Measurements from ENCODE around the gene ZNF730. TPM values are rescaled to one million over a fixed set of nuclear protein-coding genes. Genes with fewer than 3 reads are reported as not detected.

ZNF730 gene
- total RNA-seq, 1 experiment from 2014 or later: not detected

- no peak for DNase-seq
- no peaks in the 10 kb centered on the region for H3K4me1 Mint-ChIP-seq (ENCODE audit: low read depth, unreplicated experiment)
- CTCF ChIA-PET: no interaction called here
- H3K27ac Mint-ChIP-seq (ENCODE audit: unreplicated experiment): no peak overlapping the region
- no peak overlapping the region for H3K4me3 Mint-ChIP-seq (ENCODE audit: low read depth, unreplicated experiment)
- no peaks in the 10 kb centered on the region for H3K27me3 Mint-ChIP-seq (ENCODE audit: unreplicated experiment)
- H3K36me3 Mint-ChIP-seq (ENCODE audit: insufficient read depth, unreplicated experiment): no peaks in the 10 kb centered on the region
- no peak for TF ChIP-seq CTCF (IDR thresholded peaks at IDR 0.05; ENCODE audit: unreplicated experiment)
- intact Hi-C loops (cut with micrococcal nuclease; ENCODE audit: unreplicated experiment): no loop called here
- BruUV-seq (replicated peaks): no TSS peak
- peaks cover 19% of the 10 kb centered on the region for H3K9me3 Mint-ChIP-seq (ENCODE audit: low read depth, unreplicated experiment)
Measured at GRCh38 chr19:23183251-23183650, 66.4 kb downstream of the ZNF730 start.

GRCh38 chr19:23190341-23190740, 73.5 kb downstream of the ZNF730 start:
- peaks cover 2% of the 10 kb centered on the region for H3K9me3 Mint-ChIP-seq (ENCODE audit: low read depth, unreplicated experiment)
- no peak for DNase-seq
- no peak overlapping the region for H3K27ac Mint-ChIP-seq (ENCODE audit: unreplicated experiment)
- intact Hi-C loops (cut with micrococcal nuclease; ENCODE audit: unreplicated experiment): no loop called here
- H3K36me3 Mint-ChIP-seq (ENCODE audit: insufficient read depth, unreplicated experiment): no peaks in the 10 kb centered on the region
- no peak for TF ChIP-seq CTCF (IDR thresholded peaks at IDR 0.05; ENCODE audit: unreplicated experiment)
- no peaks in the 10 kb centered on the region for H3K27me3 Mint-ChIP-seq (ENCODE audit: unreplicated experiment)
- no TSS peak for BruUV-seq (replicated peaks)
- CTCF ChIA-PET: no interaction called here
- no peak overlapping the region for H3K4me3 Mint-ChIP-seq (ENCODE audit: low read depth, unreplicated experiment)
- no peaks in the 10 kb centered on the region for H3K4me1 Mint-ChIP-seq (ENCODE audit: low read depth, unreplicated experiment)

Other genes with a start within 250 kb of the ZNF730 start
- gene ZNF728, start 113.8 kb upstream of the ZNF730 start, total RNA-seq (2022): not detected in 2 replicates
- gene ZNF724, start 133.4 kb downstream of the ZNF730 start, total RNA-seq (2022): 8.2 and 8.6 TPM in 2 replicates